ENCODE results near the gene SND1.

Gene SND1

DNA sequence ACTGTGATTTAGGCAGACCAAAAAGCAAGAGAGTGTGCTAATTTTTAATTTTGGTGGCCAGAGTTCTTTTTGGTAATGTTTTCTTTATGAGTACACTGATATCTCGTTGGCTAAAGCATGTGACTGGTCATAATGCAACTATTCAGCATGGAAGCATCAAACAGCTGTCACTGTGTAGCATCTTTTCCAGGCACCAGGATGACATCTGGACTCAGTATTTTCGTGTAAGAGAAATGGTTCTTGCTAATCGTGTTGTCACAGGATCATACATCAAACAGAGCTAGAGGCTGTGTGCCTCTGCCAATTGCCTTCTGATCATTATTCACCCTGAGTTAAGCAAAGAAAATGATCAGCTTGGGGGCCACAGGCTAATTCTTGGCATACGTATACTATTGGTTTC lies 118.9 kb downstream of the SND1 start:
- FAIRE-seq: no peak

DNA sequence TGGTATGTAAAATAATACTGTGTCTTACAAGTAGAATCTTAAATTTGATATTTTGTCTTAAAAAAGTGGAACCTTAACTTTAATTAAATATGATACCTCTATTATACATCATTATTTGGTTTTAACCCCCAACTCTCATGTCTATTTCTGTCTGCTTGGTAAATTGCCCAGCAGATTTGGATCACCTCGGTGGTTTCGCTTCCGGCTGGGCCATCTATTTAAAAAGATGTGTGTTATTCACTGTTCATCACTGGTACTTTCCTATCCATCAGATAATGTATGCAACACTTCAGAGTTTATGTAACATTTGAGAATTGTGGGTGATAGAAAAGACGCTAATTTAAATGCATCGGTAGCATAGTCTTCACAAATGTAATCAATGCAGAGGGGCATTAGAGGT lies 119.7 kb downstream of the SND1 start:
- no peak for FAIRE-seq

DNA sequence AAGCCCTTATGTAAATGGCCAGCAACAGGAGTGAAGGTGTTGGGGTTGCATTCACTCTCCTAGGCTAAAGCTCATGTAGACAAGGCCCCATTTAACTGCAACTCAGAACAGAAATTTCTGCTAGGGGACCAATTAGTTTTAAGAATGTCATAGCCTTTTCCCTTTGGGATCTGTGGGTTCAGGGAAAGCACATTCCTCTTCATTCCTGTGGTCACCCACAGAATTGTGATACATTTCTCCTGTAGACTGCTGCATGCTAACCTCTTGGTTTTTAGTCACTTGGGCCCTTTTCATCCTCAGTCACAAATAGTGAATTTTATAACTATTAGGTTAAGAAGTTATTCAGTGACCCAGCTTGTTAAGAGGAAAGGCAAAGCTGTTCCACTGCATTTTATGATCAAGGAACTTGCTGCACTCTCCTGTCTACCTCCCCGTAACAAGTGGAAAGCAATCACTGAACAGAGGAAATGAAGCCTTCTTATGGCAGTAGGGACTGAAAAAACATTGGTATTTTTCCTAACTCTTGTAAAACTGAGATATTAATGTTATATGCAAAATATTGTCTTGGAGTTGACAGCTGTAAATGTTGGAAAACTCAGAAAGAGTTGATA lies 124.9 kb downstream of the SND1 start:
- no peak for FAIRE-seq

DNA sequence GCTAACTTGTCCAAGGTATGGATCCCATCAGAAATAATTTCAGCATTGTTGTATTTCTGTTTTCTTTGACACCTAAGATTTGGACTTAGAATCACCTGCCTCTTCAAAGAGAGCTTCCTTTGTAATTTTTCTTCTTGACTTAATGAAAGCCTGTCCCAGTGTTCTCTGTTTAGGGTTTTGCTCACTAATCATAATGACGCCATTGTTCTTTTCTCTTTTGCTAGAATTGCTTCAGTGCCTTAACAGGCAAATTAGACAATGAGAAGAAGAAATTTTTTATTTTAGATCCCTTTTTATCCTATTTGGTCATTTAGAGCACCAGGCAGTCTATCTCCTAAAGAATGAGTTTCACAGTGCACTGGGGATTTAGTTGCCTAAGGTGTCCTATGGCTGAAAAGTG lies 128.5 kb downstream of the SND1 start:
- FAIRE-seq: no peak

DNA sequence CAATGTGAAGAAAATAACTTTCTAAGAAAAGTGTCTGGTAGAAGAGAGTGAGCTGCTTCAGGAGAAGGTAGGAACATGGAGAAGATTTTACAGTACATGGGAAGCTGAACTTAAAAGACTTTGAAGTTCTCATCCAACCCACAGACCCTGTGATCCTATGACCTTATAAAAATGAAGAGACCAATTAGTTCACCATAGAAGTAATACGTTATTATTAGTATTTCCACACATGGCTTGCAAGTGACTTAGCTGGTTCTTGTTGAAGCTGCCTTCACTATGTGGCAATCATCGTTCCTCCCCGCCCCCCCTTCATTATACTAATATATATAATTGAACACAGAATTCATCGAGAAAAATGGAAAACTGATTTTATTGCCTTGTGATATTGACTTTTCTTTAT lies 129.1 kb downstream of the SND1 start:
- FAIRE-seq: no peak

DNA sequence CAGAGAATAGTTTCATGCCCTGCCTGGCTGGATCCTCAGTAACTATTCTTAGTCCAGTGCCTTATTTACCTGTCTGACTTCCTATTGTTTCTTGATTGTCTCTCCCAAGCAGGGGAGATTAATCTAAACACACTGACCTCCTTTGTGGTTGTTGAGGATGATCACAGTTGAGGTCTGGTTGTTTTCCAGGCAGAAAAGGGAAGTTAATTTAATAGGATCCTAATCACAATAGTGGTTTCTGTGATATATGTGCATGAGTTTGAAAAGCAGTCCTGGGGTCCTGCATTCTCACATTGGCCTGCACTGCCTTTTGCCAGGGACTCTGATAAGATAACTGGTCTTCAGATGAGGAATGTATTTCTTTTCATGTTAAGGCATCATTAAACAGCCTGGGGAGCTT lies 130.1 kb downstream of the SND1 start:
- no peak for FAIRE-seq

DNA sequence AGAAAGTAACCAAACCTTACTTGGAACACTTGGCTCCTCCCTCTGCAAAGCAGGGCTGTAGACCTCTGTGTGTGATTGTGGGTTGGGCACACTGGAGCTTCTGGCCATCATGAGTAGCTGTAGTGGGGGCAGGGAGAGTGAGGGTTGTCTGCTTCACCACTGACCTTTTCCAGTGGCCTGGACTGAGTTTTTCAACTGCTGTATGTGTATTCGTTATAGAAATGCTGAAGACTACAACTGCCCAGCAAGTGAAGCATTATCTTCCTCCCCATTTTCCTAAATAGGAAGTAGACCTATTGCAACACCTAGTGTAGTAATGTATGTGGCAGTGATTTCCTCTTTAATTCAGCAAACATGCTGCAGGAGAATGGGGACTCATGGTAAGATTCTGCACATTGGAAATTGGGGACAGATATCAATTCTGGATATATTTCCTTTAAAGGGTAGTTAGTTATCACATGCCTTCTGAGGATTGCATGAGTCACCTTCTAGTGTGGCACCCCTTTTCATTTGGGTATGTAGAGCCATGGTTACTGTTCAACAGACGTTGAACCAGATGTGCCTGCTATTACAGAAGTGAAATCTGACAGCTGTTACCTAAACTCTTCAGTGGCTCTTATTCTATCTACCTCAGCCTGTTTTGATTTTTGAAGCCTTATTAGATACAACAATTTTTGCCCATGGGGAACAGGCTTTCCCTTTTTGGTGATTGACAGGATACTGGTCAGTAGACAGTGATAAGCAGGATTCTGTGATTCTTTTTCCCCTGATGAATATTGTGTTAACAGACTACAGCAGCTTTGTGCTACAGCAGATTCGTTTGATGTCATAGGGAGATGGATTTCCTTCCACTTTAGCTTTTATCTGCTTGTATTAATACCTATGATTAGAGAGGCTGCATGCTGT lies 130.9 kb downstream of the SND1 start:
- no peak for FAIRE-seq

DNA sequence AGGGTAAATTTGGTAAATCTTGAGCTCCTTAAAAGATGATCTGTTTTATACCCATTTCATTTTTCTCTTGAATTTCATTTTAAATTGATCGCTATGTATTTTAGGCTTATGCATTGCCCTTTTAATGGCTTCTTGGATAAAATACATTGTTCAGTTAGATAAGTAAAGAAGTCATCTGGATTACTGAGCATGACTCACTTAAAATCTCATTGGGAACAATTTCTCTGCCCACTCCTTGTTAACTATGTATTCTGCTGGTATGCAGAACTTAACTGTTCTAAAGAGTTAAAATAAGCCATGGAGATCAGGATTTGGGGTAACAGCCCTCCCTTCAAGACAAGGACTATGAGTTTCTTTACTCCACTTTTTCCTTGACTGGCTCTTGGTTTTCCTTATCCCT lies 134.2 kb downstream of the SND1 start:
- no peak for FAIRE-seq

DNA sequence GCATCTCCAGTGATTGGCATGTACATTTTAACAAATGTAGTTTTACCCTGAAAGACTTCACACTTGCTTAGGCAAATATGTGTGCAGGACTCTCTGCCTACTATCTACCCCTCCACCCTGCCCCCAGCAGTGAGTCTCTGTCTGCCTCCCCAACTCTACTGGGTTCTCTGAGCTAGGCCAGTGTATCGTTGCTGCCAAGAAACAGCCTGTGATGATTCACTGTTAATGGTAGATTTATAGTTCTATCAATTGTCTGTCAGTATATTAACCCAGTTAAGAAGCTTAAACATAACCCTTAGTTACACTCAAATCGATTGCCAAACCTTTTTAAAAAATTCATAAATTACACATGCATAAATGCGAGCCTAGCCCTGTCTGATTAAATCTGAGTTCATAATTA lies 137.0 kb downstream of the SND1 start:
- no peak for FAIRE-seq

DNA sequence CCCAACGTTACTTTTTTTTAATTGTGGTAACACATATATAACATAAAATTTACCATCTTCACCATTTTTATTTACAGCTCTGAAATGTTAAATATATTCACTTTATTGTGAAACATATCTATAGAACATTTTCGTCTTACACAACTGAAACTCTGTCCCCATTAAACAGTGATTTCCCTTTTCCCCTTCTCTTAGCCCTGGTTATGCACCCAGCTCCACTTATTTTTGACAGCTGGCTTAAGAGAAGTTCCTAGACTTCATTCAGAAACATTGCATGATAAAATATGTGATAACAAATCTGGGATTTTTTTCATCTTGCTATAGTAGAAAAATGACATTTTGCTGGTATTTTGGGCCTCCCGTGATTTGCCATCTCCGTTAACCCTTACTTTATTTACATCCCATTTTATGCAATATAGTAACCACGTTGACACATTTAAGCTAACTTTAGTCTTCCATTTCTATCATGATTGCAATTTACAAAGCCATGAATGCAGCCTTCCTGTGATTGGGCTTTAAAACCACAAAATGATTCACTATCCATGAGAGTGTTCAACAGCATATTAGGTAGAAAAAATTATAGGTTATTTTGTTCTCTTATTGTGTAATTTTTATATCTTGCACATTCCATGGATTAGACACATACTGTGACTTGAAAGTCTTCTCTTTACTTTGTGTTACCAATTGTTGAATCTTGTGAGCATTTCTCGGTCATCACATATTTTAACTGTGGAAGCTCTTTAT lies 139.6 kb downstream of the SND1 start:
- no peak for FAIRE-seq

DNA sequence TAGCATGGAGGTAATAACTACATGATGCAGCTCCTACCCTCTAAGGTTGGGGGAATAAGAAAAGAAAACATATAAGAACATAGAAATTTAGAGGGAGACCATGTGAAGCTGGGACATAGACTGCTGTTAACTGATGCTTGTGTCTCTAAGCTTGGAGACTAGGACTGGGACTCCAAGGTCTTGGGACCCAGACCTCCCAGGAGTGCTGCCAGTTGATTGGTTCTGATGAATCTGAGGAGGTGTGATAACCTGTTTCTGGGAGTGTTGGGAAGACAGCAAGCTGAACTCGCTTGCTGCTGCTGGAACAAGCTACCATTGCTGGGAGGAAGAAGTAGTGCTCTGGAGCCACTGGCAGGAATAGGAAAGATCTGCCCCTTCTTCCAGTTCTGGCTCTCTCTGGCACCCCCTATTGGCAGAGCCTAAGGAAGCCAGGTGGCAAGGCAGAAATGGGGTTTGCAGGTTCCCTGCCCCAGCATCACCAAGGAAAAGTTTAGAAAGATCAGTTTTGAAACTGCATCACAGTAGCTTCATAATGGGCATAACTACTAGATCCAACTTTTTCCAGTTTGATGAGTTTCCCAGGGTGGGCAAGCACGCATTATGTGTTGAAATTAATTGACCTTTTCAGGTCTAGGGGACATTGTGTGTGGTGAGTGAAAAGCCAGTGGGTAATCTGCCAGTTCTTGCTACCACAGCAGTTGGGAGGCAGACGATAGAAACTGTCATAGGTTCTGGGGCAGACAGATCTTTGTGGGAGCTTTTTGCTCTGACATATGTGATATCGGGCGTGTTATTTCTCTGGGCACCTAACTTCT lies 140.7 kb downstream of the SND1 start:
- no peak for FAIRE-seq

DNA sequence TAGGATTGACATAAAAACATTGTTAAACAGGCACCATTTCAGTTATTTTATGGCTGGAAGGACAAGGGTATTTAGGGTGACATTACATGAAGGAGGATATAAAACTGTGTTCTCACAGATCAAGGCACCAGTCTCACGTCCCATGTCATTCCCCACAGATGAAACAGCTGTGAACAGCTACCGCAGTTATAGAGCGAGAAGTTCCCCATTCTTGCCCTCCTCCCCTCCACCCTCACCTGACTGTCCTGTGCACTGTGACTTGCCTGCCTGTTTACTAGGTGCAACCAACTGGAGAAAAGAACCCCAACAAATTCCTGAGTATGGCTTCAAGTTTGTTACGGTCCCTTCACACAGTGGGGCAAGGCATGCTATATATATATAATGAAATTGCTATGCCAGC lies 141.6 kb downstream of the SND1 start:
- no peak for FAIRE-seq

DNA sequence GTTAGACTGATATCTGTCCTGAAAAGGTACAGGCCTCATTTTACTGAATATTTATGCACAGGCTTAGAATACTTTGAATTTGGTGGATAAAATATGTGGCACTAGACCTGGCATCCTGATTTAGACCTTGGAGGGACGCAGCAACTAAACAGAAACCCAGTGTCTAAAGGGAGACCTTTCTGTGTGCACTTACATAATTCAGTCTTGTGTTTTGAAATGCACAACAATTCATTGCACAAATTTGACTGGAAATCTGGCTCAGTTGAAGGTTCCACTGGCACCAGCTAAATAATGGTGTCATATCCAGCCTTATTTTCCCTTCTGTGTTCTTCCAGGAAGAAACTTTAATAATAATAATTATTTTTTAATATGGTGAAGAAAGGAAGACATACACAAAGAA lies 142.1 kb downstream of the SND1 start:
- no peak for FAIRE-seq

DNA sequence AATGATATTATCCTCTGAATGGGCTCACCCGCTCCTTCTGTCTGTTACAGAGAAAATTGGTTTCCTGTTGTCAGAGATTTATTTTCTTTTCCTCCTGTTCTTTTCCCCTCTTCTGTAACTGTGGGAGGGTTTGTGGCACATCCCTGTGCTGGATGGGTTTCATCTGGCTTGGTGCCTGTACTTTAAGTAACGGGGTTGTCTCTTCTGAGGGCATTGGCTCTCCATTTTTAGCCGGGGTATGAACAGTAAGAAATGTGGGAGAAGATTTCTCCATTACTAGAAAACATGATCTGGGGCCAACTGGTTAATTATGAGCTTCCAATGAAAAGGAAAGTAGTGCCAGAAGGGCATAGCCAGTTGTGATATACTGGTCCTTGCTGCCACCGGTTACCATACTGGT lies 142.6 kb downstream of the SND1 start:
- no peak for FAIRE-seq

DNA sequence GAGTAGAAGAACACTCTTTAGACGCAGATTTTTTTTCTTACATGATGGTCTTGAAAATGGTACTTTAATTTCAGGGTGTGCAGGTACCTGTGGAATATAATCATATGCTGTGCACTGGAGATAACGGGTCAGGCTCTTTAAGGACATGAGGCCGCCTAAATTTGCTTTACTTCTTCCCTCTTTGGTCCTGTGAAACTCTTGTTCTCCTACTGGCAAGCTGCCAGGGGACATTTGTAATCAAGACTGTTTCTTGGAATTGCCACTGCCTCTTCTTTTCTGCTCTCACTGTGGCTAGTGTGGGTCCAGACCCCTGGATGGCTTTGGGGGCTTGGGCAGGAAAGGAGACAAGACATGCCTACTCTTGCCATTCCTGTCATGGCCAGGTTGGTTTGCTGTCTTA lies 146.0 kb downstream of the SND1 start:
- no peak for FAIRE-seq

DNA sequence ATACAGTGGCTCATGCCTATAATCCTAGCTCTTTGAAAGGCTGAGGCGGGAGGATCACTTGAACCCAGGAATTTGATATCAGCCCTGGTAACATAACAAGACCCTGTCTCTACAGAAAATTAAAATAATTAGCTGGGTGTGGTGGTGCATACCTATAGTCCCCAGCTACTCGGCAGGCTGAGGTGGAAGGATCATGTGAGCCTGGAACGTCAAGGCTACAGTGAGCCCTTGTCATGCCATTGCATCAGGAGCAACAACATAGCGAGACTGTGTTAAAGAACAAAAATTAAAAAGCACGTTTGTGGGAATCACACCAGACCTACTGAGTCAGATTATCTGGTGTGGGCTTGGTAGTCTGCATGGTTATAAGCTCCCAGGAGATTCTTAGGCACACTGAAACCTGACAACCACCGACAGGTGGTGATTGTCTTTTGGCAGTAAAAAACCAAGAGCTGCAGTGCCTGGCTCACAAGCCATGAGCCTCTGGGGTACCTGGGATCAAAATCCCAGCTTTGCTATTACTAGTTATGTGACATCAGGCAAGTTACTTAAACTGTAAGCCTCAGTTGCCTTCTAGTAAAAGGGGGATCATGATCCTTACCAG lies 146.9 kb downstream of the SND1 start:
- FAIRE-seq: no peak

DNA sequence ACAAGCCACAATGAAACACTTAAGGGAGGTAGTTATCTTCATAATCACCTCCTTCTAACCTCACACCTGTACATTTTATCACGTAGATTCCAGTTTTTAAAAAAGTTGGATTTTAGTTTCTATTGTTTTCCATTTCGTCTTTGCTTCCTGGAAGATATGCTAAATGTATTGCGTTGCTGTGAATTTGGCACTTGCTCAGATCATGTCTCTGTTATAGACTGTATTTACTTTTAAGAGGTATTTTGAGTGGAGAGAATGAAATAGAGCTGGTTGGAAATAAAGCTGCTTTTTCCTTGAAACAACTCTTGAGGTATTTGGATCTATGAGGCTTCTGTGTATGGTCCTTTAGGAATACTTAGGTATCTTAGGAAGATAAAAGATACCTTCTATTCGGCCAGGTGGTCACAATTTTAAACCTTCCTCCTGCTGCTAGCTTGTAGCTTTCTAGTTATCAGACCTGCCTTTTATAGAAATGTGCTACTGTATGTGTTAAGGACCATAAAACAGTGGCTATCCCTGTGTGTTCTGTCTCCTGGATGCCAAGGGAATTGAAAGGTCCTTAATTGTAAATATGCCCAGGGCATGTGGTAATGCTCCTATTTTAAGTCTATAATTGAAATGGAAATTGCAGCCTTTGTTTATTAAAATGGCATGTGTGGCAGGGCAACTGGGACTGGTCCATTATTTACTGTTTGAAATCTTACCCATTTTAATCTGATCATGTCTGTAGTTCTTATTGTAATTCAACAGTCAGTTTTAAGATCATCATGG lies 147.7 kb downstream of the SND1 start:
- FAIRE-seq: no peak

DNA sequence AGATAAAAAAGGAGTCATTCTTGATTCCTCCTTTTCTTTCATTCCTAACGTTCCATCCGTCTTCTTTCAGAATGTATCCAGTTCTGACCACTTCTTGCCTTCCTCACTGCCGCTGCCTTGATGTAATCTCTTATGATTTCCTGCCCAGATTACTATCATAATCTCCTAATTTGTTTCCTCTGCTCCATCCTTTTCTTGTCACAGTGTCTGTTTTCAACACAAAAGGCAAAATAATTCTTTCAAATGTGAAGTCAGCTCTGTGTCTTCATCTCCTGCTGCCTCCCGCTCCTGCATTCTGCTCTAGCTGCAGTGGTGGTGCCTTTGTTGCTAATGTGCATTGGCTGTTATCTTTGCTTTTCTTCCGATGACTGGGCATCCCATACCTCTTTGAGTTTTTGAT lies 150.9 kb downstream of the SND1 start:
- no peak for FAIRE-seq

DNA sequence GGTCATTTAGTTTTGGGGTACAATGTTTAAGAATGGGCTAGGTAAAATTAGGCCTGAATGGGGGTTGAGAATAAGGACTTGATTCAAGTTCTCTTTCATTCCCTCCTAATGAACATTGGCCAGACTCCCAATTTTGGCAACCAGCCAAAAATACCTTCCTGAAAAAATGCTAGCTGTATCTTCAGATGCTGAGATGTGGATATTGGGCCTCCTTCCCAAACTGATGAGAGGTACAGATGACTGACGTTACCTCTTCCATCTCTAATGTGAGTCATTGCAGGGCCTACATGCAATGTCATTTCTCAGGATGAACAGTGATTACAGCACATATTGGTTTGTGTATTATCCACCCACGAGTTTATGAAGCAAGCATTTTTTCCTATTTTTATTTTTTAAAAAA lies 151.6 kb downstream of the SND1 start:
- FAIRE-seq: no peak

DNA sequence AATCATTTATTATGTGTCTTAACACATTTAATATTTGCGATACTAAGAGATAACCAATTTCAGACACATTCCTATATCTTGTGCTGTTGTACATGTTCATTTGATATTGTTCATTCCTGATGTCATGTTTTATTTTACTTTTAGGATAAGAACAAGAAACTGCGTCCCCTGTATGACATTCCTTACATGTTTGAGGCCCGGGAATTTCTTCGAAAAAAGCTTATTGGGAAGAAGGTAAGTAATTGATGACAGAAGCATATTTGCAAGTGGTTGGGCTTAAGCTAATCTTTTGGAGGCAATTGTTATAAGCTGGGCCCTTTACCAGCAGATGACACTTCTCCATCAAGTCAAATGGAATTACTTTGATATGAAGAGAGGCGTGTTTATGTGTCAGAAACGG lies 155.3 kb downstream of the SND1 start:
- FAIRE-seq: no peak

DNA sequence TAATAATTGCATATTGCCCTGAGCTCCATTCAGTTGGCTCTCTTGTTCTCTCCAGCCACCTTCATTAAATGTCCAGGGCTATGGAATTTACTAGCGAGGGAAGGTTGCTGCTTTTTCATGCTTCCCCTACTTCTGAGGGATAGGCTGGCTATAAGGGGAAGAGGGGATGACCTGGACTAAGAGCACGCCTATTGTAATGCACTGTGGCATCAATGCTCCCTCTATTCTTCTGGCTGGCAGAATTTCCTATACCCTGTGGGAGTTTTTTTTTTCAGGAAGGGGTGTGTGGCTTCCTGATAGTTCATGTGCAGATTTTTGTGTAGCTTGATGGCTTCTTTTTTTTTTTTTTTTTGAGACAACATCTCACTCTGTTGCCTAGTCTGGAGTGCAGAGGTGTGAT lies 155.8 kb downstream of the SND1 start:
- no peak for FAIRE-seq

DNA sequence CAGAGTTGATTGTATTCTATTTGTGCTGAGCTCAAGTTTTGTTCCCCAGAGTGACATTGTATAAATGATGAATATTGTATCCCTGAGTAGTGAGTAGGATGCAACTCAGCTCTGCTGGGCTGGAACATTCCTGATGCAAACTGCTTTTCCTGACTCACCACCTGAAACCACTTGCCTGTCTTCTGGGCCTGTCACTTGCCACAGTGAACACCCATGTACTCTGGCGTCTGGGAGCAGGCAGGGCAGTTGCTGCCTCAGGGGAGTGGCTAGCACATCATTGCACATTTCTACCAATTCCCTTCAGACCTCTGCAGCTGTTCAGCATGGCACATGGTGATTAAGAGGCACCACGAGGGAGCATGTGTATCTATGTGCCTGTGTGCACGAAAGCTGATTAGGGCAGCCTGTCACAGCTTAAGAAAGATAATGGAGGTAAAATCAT lies 157.3 kb downstream of the SND1 start:
- FAIRE-seq: no peak
